Calu3 (cell line): ENCODE results near the gene PSORS1C2. TPM values are rescaled to one million over a fixed set of nuclear protein-coding genes. Genes with fewer than 3 reads are reported as not detected.

ENCODE experiments used
- BruUV-seq: library from RNA; stranded (reverse); fragments of 400-500 nt; replicated peaks from 2 replicates; lab custom pipeline; 2021; lab: Mats Ljungman, UMichigan
- CTCF ChIA-PET: fragments of 300-600 bp; sonication (Branson Sonifier 250); formaldehyde crosslinking; loops from one replicate; lab custom pipeline; 2022; ENCODE audit warnings: antibody characterized with exemption; lab: Charles Lee
- DNase-seq: peaks from one replicate; pipeline ENCODE4 v3.0.0; 2022
- H3K27ac Mint-ChIP-seq: one replicate; pipeline ENCODE4 v1.8.0; 2022; ENCODE audit warnings: mixed read lengths; ENCODE audit not compliant: unreplicated experiment
- H3K27me3 Mint-ChIP-seq: one replicate; pipeline ENCODE4 v1.8.0; 2022; ENCODE audit warnings: mixed read lengths; ENCODE audit not compliant: unreplicated experiment
- H3K36me3 Mint-ChIP-seq: one replicate; pipeline ENCODE4 v1.8.0; 2022; ENCODE audit warnings: mild to moderate bottlenecking, moderate library complexity, mixed read lengths; ENCODE audit not compliant: insufficient read depth, unreplicated experiment
- H3K4me1 Mint-ChIP-seq: one replicate; pipeline ENCODE4 v1.8.0; 2022; ENCODE audit warnings: mild to moderate bottlenecking, low read depth, mixed read lengths; ENCODE audit not compliant: unreplicated experiment
- H3K4me3 Mint-ChIP-seq: one replicate; pipeline ENCODE4 v1.8.0; 2022; ENCODE audit warnings: mild to moderate bottlenecking, low read depth, moderate library complexity, mixed read lengths; ENCODE audit not compliant: unreplicated experiment
- H3K9me3 Mint-ChIP-seq: one replicate; pipeline ENCODE4 v1.8.0; 2022; ENCODE audit warnings: low read depth, mixed read lengths; ENCODE audit not compliant: unreplicated experiment
- CTCF ChIP-seq: fragments of 200-600 bp; IDR thresholded peaks from one replicate; pipeline ENCODE4 v1.8.0; 2022; ENCODE audit warnings: antibody characterized with exemption; ENCODE audit not compliant: unreplicated experiment
- intact Hi-C: fragments of 100-400 bp; cut with micrococcal nuclease; formaldehyde crosslinking; loops from one replicate; pipeline ENCODE4 v1.10.0; 2022; ENCODE audit not compliant: unreplicated experiment
- total RNA-seq: library from RNA; stranded (reverse); gene quantifications from 2 replicates; pipeline ENCODE4 v1.2.3, GENCODE V29; 2022

Gene PSORS1C2
- total RNA-seq, 1 experiment from 2014 or later: not detected

- peaks cover 85% of the 10 kb centered on the region for H3K36me3 Mint-ChIP-seq
- peak overlapping the region; percentile 91 for H3K4me3 Mint-ChIP-seq
- no peaks in the 10 kb centered on the region for H3K27me3 Mint-ChIP-seq
- CTCF ChIA-PET: interaction anchor here (0.6 to 2.7 kb wide), 3 partner anchors 22 to 99 kb away, joined by 3 to 11 read pairs (median 7); partner anchors contain the start of genes CCHCR1 and TCF19
- TF ChIP-seq CTCF: no peak
- intact Hi-C loops: no loop called here
- no TSS peak for BruUV-seq
- DNase-seq: peak; percentile 98
- peaks cover 49% of the 10 kb centered on the region for H3K4me1 Mint-ChIP-seq
- H3K9me3 Mint-ChIP-seq: no peaks in the 10 kb centered on the region
- H3K27ac Mint-ChIP-seq: peak overlapping the region; percentile 90
These were observed 41.6 kb upstream of the PSORS1C2 start for GRCh38 chr6:31180500-31180899.

- Mint-ChIP-seq H3K9me3 (no peaks in the 10 kb centered on the region), H3K4me1 (peaks cover 51% of the 10 kb centered on the region), H3K27ac (peak overlapping the region; percentile 90), H3K27me3 (no peaks in the 10 kb centered on the region), H3K4me3 (peak overlapping the region; percentile 91), H3K36me3 (peaks cover 85% of the 10 kb centered on the region)
- intact Hi-C loops: loop anchor here (2.0 kb wide), 1 partner anchor 21 kb away; the partner anchor contains the start of gene TCF19
- no peak for DNase-seq
- CTCF ChIA-PET: interaction anchor here (2.7 kb wide), 1 partner anchor 21 kb away, joined by 11 read pairs; the partner anchor contains the start of genes CCHCR1 and TCF19
- no peak for TF ChIP-seq CTCF
- BruUV-seq: no TSS peak
These were observed 41.0 kb upstream of the PSORS1C2 start for GRCh38 chr6:31179896-31180295.

GRCh38 chr6:31179042-31179386 lies 40.1 kb upstream of the PSORS1C2 start:
- peaks cover 51% of the 10 kb centered on the region for H3K4me1 Mint-ChIP-seq
- no peak for DNase-seq
- no peaks in the 10 kb centered on the region for H3K9me3 Mint-ChIP-seq
- CTCF ChIA-PET: interaction anchor here (0.6 kb wide), 1 partner anchor 11 kb away, joined by 4 read pairs; no protein-coding TSS in a partner anchor
- peaks cover 89% of the 10 kb centered on the region for H3K36me3 Mint-ChIP-seq
- no peak for TF ChIP-seq CTCF
- BruUV-seq: no TSS peak
- H3K4me3 Mint-ChIP-seq: peak overlapping the region; percentile 91
- H3K27me3 Mint-ChIP-seq: no peaks in the 10 kb centered on the region
- intact Hi-C loops: loop anchor here (2.0 kb wide), 1 partner anchor 20 kb away; the partner anchor contains the start of gene TCF19
- peak overlapping the region; percentile 58 for H3K27ac Mint-ChIP-seq

GRCh38 chr6:31178143-31179041 lies 39.5 kb upstream of the PSORS1C2 start:
- Mint-ChIP-seq H3K4me1 (peaks cover 56% of the 10 kb centered on the region), H3K4me3 (peak overlapping the region; percentile 91), H3K27me3 (no peaks in the 10 kb centered on the region), H3K9me3 (no peaks in the 10 kb centered on the region), H3K27ac (peak overlapping the region; percentile 58), H3K36me3 (peaks cover 89% of the 10 kb centered on the region)
- no peak for TF ChIP-seq CTCF
- intact Hi-C loops: loop anchor here (2.0 kb wide), 1 partner anchor 20 kb away; the partner anchor contains the start of gene TCF19
- peak; percentile 57 for DNase-seq
- no TSS peak for BruUV-seq
- CTCF ChIA-PET: interaction anchor here (0.7 kb wide), 1 partner anchor 9 kb away, joined by 3 read pairs; no protein-coding TSS in a partner anchor
